CD8-positive, alpha-beta memory T cell (primary cell): ENCODE measurements around the gene SMIM30. TPM values are rescaled to one million over a fixed set of nuclear protein-coding genes. Genes with fewer than 3 reads are reported as not detected.
A peak's percentile ranks its signal among the peaks of the same experiment; 100 is the strongest.
"Not testable (repeated sequence)": the region's sequence is repeated elsewhere in the genome, so short reads cannot be mapped to it uniquely, and the experiment has no call there.

Source experiments
- CTCF ChIA-PET: fragments of 350-600 bp; sonication (Branson Sonifier 250); formaldehyde crosslinking; loops from one replicate; lab custom pipeline; 2021; ENCODE audit warnings: antibody characterized with exemption; lab: Charles Lee
- POLR2A ChIA-PET: fragments of 350-600 bp; sonication (Branson Sonifier 250); formaldehyde crosslinking; loops from one replicate; lab custom pipeline; 2021; ENCODE audit warnings: antibody characterized with exemption; lab: Charles Lee
- DNase-seq, 5 donors: peaks; one replicate each; pipeline versions ENCODE4 v3.0.0 to v3.0.0-alpha.2; 2020 to 2022; ENCODE audit warnings: mixed read lengths in 1 of 5
- H3K27ac ChIP-seq: one replicate; pipeline ENCODE4 v1.7.0; 2013; ENCODE audit warnings: low read depth, mild to moderate bottlenecking, low read length, moderate library complexity
- H3K27me3 ChIP-seq: 2 replicates; pipeline ENCODE4 v1.7.0; 2013; ENCODE audit warnings: low read length, mild to moderate bottlenecking; ENCODE audit not compliant: insufficient read depth, poor library complexity, severe bottlenecking
- H3K36me3 ChIP-seq: 2 replicates; pipeline ENCODE4 v1.7.0; 2013; ENCODE audit warnings: mild to moderate bottlenecking, low read length, moderate library complexity; ENCODE audit not compliant: insufficient read depth
- H3K4me1 ChIP-seq: 2 replicates; pipeline ENCODE4 v1.7.0; 2013; ENCODE audit warnings: mild to moderate bottlenecking, low read length, moderate library complexity; ENCODE audit not compliant: insufficient read depth
- H3K4me3 ChIP-seq: 2 replicates; pipeline ENCODE4 v1.7.0; 2013; ENCODE audit warnings: mild to moderate bottlenecking, low read length
- H3K9me3 ChIP-seq: 2 replicates; pipeline ENCODE4 v1.7.0; 2013; ENCODE audit warnings: mild to moderate bottlenecking, low read length
- H3K27ac Mint-ChIP-seq, 8 donors: one replicate each; pipeline ENCODE4 v1.8.0; 2020 to 2021; ENCODE audit warnings: mixed read lengths in 8 of 8, mild to moderate bottlenecking in 6 of 8, inconsistent platforms in 3 of 8, moderate library complexity in 3 of 8
- H3K27me3 Mint-ChIP-seq, 2 donors: one replicate each; pipeline ENCODE4 v1.8.0; 2020 to 2021; ENCODE audit warnings: mixed read lengths in 2 of 2, mild to moderate bottlenecking in 1 of 2, moderate library complexity in 1 of 2
- H3K36me3 Mint-ChIP-seq, 3 donors: one replicate each; pipeline ENCODE4 v1.8.0; 2020 to 2021; ENCODE audit warnings: mixed read lengths in 3 of 3, inconsistent platforms in 1 of 3, mild to moderate bottlenecking in 1 of 3
- H3K4me1 Mint-ChIP-seq, 3 donors: one replicate each; pipeline ENCODE4 v1.8.0; 2020 to 2021; ENCODE audit warnings: mixed read lengths in 3 of 3, inconsistent platforms in 1 of 3, mild to moderate bottlenecking in 1 of 3
- H3K4me3 Mint-ChIP-seq, 7 donors: one replicate each; pipeline ENCODE4 v1.8.0; 2020 to 2021; ENCODE audit warnings: mixed read lengths in 7 of 7, mild to moderate bottlenecking in 6 of 7, moderate library complexity in 4 of 7, inconsistent platforms in 2 of 7
- H3K9me3 Mint-ChIP-seq, 5 donors: one replicate each; pipeline ENCODE4 v1.8.0; 2020 to 2022; ENCODE audit warnings: mixed read lengths in 5 of 5, mild to moderate bottlenecking in 3 of 5, moderate library complexity in 2 of 5, inconsistent platforms in 1 of 5
- polyA plus RNA-seq: library from polyadenylated mRNA; unstranded; fragments of 300-500 nt; fragmentation: Illumina TruSeq; gene quantifications from one replicate; pipeline ENCODE4 v1.2.3, GENCODE V29; 2021
- total RNA-seq, 2 experiments: library from RNA; stranded (reverse); gene quantifications; one replicate each; pipeline ENCODE4 v1.2.3, GENCODE V29; 2021

Gene SMIM30
- total and polyA plus RNA-seq, 3 experiments from 2014 or later: 47.9 to 53.3 (median 52.4) TPM

DNA sequence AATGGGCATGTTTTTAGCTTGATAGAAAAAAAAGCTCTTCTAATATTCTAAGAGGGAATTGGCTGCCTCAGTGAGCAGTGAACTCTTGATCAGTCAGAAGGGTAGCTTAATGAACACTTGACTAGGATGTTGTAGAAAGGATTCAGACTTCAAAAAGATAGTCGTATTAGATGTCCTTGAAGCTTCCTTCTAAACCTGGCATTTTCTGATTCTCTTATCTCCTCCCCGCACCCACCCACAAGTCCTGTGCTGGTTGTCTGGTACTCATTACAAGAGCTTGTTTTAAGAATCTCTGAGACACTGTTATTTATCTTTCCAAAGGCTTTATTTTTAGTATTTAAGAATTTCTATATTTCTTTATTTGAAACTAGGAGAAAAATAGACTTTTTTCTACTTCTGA lies 7.4 kb upstream of the SMIM30 start:
- Histone ChIP-seq H3K4me3 (no peak overlapping the region), H3K9me3 (no peaks in the 10 kb centered on the region)
- CTCF ChIA-PET: interaction anchor here (0.9 kb wide), 1 partner anchor 13 kb away, joined by 3 read pairs; no protein-coding TSS in a partner anchor

DNA sequence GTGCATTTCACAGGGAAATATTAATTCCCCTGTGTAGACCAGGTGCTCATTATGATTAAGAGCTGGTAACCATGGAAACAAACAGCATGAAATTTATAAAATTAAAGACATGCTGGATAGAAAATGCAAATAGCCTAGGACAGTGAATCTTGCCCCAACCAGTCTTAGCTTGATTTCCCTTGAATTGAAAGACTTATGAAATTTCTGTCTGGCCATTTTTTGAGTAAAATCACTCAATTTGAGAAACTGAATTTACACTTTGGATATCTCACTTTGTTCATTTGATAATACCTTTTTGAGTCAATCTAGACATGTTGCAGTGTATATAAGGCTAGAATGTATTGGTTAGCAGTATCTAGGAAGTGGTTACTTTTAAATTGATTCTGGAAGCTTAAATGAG lies 4.4 kb upstream of the SMIM30 start:
- H3K9me3 ChIP-seq: no peaks in the 10 kb centered on the region
- H3K36me3 ChIP-seq: no peaks in the 10 kb centered on the region
- Mint-ChIP-seq H3K27ac (no peak overlapping the region), H3K4me3 (no peak overlapping the region), H3K36me3 (peaks cover 0 to 6% (median 0%) of the 10 kb centered on the region in 3 donors), H3K27me3 (peaks cover 1 to 3% of the 10 kb centered on the region in 2 donors), H3K9me3 (no peaks in the 10 kb centered on the region), H3K4me1 (peaks cover 10 to 16% (median 15%) of the 10 kb centered on the region in 3 donors)
- H3K4me1 ChIP-seq: peaks cover 4% of the 10 kb centered on the region
- ChIA-PET POLR2A (no interaction called here), CTCF (no interaction called here)
- H3K4me3 ChIP-seq: no peak overlapping the region
- H3K27me3 ChIP-seq: no peaks in the 10 kb centered on the region
- no peak for DNase-seq
- H3K27ac ChIP-seq: no peak overlapping the region

More for the DNA sequence above, 7.4 kb upstream of the SMIM30 start:
- H3K27me3 Mint-ChIP-seq: peaks cover 0 to 3% of the 10 kb centered on the region in 2 donors
- H3K4me1 Mint-ChIP-seq: no peaks in the 10 kb centered on the region
- H3K27me3 ChIP-seq: no peaks in the 10 kb centered on the region
- no peaks in the 10 kb centered on the region for H3K36me3 ChIP-seq
- no peak for DNase-seq
- no peak overlapping the region for H3K27ac ChIP-seq
- no peaks in the 10 kb centered on the region for H3K36me3 Mint-ChIP-seq
- no peak overlapping the region for H3K4me3 Mint-ChIP-seq
- H3K4me1 ChIP-seq: no peaks in the 10 kb centered on the region
- H3K27ac Mint-ChIP-seq: no peak overlapping the region
- no peaks in the 10 kb centered on the region for H3K9me3 Mint-ChIP-seq
- POLR2A ChIA-PET: no interaction called here

DNA sequence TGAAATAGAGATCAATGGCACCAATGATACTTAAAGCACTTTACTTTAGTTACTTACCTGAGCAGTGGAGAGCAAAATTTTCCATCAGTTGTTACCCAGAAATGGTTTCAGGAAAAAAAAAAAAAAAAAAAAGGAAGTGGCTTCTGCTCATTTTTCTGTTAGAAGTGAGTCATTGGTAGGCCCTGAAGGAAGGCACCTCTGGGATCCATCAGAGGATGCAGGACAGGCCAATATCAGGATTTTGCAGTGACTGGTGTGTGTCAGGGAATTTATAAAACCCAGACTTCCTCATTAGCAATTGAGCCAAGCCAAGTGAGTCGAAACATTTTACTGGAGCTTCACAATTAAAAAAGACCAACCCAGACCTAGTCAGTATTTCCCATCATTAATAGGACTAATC lies 2.3 kb upstream of the SMIM30 start:
- ChIA-PET POLR2A (no interaction called here), CTCF (no interaction called here)
- H3K4me1 Mint-ChIP-seq: peaks cover 14 to 23% (median 21%) of the 10 kb centered on the region in 3 donors

DNA sequence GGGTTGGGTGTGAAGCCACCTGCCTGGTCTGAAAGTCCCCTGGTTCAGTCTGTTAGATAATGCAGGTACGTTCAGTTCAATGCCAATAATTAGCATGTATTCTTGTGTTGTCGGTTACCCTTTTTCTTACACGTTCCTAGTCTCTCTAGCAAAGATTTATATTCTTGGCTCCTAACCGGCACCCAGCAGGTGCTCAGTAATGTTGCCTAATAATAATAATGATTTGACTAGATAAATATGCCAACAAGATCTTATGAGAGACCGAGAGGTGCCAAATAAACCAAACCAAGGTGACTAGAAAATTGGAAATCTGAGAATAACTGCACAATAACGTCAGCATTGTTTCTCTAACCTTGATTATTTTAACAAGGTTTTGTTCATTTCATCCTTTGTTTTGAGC lies 1.1 kb upstream of the SMIM30 start:
- Mint-ChIP-seq H3K9me3 (no peaks in the 10 kb centered on the region), H3K36me3 (peaks cover 0 to 15% (median 2%) of the 10 kb centered on the region in 3 donors), H3K27me3 (peaks cover 0 to 1% of the 10 kb centered on the region in 2 donors), H3K4me3 (peak overlapping the region; percentile 2 to 99 (median 95)), H3K4me1 (peaks cover 14 to 23% (median 21%) of the 10 kb centered on the region in 3 donors), H3K27ac (peak overlapping the region in 5 of 8 donors; percentile 26 to 99 (median 95))
- H3K4me3 ChIP-seq: no peak overlapping the region
- POLR2A ChIA-PET: no interaction called here
- H3K36me3 ChIP-seq: no peaks in the 10 kb centered on the region
- CTCF ChIA-PET: no interaction called here
- peaks cover 6% of the 10 kb centered on the region for H3K4me1 ChIP-seq
- DNase-seq: no peak
- H3K27ac ChIP-seq: no peak overlapping the region
- H3K27me3 ChIP-seq: no peaks in the 10 kb centered on the region
- H3K9me3 ChIP-seq: no peaks in the 10 kb centered on the region

More for the DNA sequence above, 2.3 kb upstream of the SMIM30 start:
- no peaks in the 10 kb centered on the region for H3K9me3 ChIP-seq
- Mint-ChIP-seq H3K4me3 (peak overlapping the region in 1 of 7 donors; percentile 90), H3K9me3 (no peaks in the 10 kb centered on the region), H3K27me3 (peaks cover 1 to 3% of the 10 kb centered on the region in 2 donors), H3K36me3 (peaks cover 0 to 13% (median 2%) of the 10 kb centered on the region in 3 donors), H3K27ac (no peak overlapping the region)
- no peaks in the 10 kb centered on the region for H3K27me3 ChIP-seq
- no peak overlapping the region for H3K27ac ChIP-seq
- no peaks in the 10 kb centered on the region for H3K36me3 ChIP-seq
- DNase-seq: no peak
- no peak overlapping the region for H3K4me3 ChIP-seq
- H3K4me1 ChIP-seq: peaks cover 6% of the 10 kb centered on the region

DNA sequence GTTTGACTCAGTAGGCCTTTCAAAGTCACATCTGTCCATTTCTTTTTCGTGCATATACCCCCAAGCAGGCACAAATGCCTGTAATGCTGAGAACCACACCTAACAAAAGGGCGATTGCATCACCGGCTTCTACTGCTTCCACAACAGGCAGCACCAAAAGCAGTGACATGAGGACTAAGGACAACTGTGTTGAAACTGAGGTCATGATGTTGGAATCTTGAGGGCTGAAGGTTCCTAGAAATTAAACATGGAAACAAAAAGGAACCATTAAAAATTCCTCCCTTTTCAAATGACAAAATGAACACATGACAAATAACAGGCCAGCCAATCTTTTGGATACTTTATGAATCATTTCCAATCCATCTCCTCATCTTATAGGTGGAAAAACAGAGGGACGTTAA lies 980 bp downstream of the SMIM30 start:
- H3K9me3 Mint-ChIP-seq, CTCF ChIA-PET, DNase-seq, H3K4me1 ChIP-seq, H3K9me3 ChIP-seq, H3K27me3 Mint-ChIP-seq, H3K27ac ChIP-seq, POLR2A ChIA-PET, H3K36me3 ChIP-seq, H3K27me3 ChIP-seq: not testable (repeated sequence)
- Mint-ChIP-seq H3K36me3 (peaks cover 5 to 23% (median 8%) of the 10 kb centered on the region in 3 donors), H3K27ac (peak overlapping the region in 3 of 8 donors; percentile 8 to 33 (median 26)), H3K4me1 (peaks cover 15 to 23% (median 21%) of the 10 kb centered on the region in 3 donors), H3K4me3 (peak overlapping the region; percentile 44 to 99 (median 92))
- H3K4me3 ChIP-seq: peak overlapping the region; percentile 9

DNA sequence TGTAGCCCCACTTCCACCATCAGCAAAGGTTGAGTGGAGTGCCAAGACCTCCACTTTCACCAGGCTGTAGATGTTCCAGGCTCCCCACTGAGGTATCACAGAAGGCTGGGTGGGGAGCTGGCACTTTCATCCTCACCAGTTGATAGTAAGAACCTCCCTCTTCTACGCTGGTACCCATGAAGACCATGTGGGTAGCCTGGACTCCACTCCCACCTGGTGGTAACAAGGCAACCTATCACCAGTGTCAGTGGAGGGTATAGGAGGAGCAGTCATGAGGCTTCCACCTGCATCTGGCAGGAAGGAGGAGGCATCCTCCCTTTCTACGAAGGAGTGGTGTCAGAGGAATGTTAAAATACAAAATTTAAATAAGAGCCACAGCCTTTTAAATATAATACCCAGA lies 4.4 kb downstream of the SMIM30 start:
- no peaks in the 10 kb centered on the region for H3K36me3 ChIP-seq
- Mint-ChIP-seq H3K27ac (no peak overlapping the region), H3K9me3 (no peaks in the 10 kb centered on the region), H3K4me3 (no peak overlapping the region), H3K27me3 (peaks cover 0 to 1% of the 10 kb centered on the region in 2 donors), H3K4me1 (peaks cover 11 to 18% (median 16%) of the 10 kb centered on the region in 3 donors), H3K36me3 (peaks cover 5 to 24% (median 8%) of the 10 kb centered on the region in 3 donors)
- peaks cover 5% of the 10 kb centered on the region for H3K4me1 ChIP-seq
- no peaks in the 10 kb centered on the region for H3K9me3 ChIP-seq
- no peaks in the 10 kb centered on the region for H3K27me3 ChIP-seq
- CTCF ChIA-PET: no interaction called here
- no peak overlapping the region for H3K27ac ChIP-seq
- DNase-seq: no peak
- POLR2A ChIA-PET: no interaction called here
- no peak overlapping the region for H3K4me3 ChIP-seq

DNA sequence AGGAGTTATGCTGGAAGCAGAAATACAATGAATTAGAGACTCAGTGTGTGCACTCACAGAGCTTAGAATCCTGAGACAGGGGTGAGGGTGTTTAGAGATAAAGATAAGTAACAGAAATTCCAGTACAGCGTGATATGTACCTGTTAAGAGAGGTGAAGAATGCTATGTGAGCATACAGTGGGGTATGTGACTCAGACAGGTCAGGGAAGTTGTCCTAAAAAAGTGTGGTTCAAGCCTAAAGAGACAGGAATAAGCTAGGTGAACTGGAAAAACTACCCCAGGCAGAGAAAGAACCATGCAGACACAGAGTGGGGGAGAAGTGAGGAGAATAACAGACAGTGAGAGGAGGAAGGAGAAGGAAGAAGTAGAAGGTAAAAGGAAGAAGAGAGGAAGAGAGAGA lies 8.6 kb downstream of the SMIM30 start:
- Mint-ChIP-seq H3K9me3 (no peaks in the 10 kb centered on the region), H3K36me3 (peaks cover 5 to 11% (median 6%) of the 10 kb centered on the region in 3 donors), H3K4me1 (peaks cover 0 to 2% (median 0%) of the 10 kb centered on the region in 3 donors), H3K27me3 (peaks cover 0 to 3% of the 10 kb centered on the region in 2 donors), H3K27ac (no peak overlapping the region), H3K4me3 (no peak overlapping the region)
- H3K9me3 ChIP-seq: no peaks in the 10 kb centered on the region
- H3K4me1 ChIP-seq: no peaks in the 10 kb centered on the region
- H3K27ac ChIP-seq: no peak overlapping the region
- no peaks in the 10 kb centered on the region for H3K36me3 ChIP-seq
- H3K27me3 ChIP-seq: no peaks in the 10 kb centered on the region
- no peak overlapping the region for H3K4me3 ChIP-seq
- DNase-seq: no peak
- POLR2A ChIA-PET: no interaction called here
- CTCF ChIA-PET: no interaction called here

DNA sequence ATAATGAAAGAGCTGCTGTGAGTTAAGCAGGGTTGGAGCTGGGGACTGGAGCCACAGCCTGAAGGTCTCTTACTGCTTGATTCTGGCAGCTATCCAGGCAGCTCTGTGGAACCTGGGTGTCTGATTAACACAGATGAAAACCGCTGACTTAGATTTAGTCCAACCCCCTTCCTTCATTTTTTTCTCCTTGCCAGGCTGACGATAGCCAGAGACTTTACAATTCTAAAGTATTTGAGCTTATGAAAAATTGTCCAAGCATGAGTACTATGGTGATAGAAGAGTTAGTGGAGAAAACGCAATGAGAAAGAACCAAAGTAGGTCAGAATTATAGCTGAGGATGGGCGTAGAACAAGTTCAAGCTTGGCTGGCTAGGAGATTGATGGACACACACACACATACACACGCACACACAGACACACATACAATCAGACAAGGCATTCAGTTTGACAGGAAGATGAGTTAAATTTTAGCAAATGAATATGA lies 18.2 kb downstream of the SMIM30 start:
- H3K4me1 ChIP-seq: no peaks in the 10 kb centered on the region
- peaks cover 13 to 36% of the 10 kb centered on the region in 2 donors for H3K27me3 Mint-ChIP-seq
- H3K36me3 Mint-ChIP-seq: no peaks in the 10 kb centered on the region
- ChIA-PET CTCF (no interaction called here), POLR2A (no interaction called here)
- no peaks in the 10 kb centered on the region for H3K27me3 ChIP-seq
- H3K4me3 ChIP-seq: no peak overlapping the region
- H3K9me3 ChIP-seq: no peaks in the 10 kb centered on the region
- DNase-seq: no peak
- no peak overlapping the region for H3K27ac ChIP-seq
- H3K4me1 Mint-ChIP-seq: no peaks in the 10 kb centered on the region
- H3K9me3 Mint-ChIP-seq: no peaks in the 10 kb centered on the region
- H3K27ac Mint-ChIP-seq: no peak overlapping the region
- H3K4me3 Mint-ChIP-seq: no peak overlapping the region
- no peaks in the 10 kb centered on the region for H3K36me3 ChIP-seq
